Astrocyte of the spinal cord (primary cell): Measurements from ENCODE around the gene VRK1.

ENCODE experiments used
- DNase-seq: peaks from one replicate; pipeline ENCODE4 v3.0.0; 2011; ENCODE audit warnings: low read depth, low spot score
- H3K4me3 ChIP-seq: 2 replicates; pipeline ENCODE4 v1.5.1; 2011; ENCODE audit warnings: low read depth, mild to moderate bottlenecking, low read length, moderate library complexity
- in situ Hi-C: cut with HindIII; loops from 2 replicates; pipeline ENCODE4 v1.10.0; 2017; ENCODE audit warnings: low sequenced_read_pairs
- TF ChIP-seq, protein P1 (sequence below): IDR thresholded peaks from 2 replicates; pipeline ENCODE4 v1.5.1; 2012; ENCODE audit warnings: low read depth, mild to moderate bottlenecking, low read length, inconsistent platforms

The VRK1 gene

DNA sequence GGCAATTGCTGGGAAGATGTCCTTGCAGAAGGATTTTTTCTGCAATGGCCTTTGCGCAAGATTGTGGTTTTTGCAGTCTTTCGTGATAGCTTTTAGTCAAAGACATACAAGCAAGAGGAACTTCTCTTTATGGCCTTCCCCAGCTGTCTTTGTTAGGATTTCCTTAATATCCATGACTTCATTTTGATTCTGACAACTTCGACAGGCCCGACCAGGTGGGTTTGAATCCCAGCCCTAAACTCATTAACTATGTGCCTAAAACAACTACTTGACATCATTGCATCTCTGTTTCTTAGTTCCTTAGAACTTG is 13.3 kb upstream of the VRK1 start:
- TF ChIP-seq, protein P1, sequence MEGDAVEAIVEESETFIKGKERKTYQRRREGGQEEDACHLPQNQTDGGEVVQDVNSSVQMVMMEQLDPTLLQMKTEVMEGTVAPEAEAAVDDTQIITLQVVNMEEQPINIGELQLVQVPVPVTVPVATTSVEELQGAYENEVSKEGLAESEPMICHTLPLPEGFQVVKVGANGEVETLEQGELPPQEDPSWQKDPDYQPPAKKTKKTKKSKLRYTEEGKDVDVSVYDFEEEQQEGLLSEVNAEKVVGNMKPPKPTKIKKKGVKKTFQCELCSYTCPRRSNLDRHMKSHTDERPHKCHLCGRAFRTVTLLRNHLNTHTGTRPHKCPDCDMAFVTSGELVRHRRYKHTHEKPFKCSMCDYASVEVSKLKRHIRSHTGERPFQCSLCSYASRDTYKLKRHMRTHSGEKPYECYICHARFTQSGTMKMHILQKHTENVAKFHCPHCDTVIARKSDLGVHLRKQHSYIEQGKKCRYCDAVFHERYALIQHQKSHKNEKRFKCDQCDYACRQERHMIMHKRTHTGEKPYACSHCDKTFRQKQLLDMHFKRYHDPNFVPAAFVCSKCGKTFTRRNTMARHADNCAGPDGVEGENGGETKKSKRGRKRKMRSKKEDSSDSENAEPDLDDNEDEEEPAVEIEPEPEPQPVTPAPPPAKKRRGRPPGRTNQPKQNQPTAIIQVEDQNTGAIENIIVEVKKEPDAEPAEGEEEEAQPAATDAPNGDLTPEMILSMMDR = no peak
- DNase-seq = no peak
- no peak overlapping the region for H3K4me3 ChIP-seq
- in situ Hi-C loops = no loop called here

DNA sequence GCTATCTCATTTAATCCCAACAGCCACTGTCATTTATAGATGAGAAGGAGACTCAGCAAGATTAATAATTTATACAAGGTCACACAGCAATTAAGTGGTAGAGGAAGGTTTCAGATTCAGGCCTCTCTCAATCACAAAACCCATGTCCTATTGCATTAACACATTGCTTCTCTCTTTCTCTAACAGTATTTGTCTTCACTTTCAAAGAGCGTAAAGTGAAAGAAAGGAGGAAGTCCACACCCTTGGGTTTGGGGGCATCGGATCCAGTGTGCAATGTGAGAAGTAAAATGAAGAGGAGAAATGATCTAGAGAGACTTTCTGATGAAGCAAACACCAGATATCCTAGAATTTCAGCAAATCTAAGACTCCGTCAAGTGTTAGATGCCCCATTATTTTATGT is 7.0 kb upstream of the VRK1 start:
- TF ChIP-seq, protein P1 = no peak
- in situ Hi-C loops = no loop called here
- no peak for DNase-seq
- H3K4me3 ChIP-seq = no peak overlapping the region

DNA sequence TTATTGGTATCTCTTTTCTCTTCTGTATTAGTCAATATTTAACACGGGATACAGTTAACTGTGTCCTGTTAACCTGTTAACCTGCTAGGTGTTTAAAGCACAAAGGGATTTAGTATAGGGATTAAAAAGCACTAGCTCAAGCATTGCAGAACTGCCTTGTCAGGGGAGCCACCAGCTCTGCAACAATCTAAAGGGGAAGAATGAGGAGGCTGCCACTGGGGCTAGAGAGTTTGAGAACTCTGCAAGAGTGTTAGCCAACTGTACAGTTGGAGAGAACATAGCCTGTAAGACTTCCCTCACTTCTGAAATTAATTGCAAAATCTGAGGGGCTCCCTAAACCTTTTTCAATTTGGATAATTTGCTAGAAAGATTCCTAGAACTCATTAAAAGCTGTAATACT is 6.5 kb upstream of the VRK1 start:
- in situ Hi-C loops = no loop called here
- no peak overlapping the region for H3K4me3 ChIP-seq
- TF ChIP-seq, protein P1 = no peak

DNA sequence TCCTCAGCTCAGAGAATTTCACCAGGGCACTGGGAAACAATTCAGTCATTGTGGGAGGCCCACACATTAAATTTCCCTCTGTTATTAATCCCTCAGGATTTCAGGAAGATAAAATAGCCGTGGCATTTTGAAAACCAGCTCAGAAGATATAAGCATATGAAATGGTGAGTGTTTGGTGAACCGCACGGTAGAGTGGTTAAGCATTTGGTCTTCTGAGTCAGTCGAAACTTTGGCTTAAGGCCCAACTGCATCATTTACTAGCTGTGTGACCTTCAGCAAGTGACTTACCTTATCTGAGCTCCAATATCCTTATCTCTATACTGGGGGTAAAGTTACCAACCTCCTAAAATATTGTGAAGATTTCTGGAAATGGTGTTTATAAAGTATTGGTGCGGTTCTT is 5.2 kb upstream of the VRK1 start:
- H3K4me3 ChIP-seq = no peak overlapping the region
- no peak for DNase-seq
- TF ChIP-seq, protein P1 = no peak
- in situ Hi-C loops = no loop called here

More for the DNA sequence above, 6.5 kb upstream of the VRK1 start:
- no peak for DNase-seq

DNA sequence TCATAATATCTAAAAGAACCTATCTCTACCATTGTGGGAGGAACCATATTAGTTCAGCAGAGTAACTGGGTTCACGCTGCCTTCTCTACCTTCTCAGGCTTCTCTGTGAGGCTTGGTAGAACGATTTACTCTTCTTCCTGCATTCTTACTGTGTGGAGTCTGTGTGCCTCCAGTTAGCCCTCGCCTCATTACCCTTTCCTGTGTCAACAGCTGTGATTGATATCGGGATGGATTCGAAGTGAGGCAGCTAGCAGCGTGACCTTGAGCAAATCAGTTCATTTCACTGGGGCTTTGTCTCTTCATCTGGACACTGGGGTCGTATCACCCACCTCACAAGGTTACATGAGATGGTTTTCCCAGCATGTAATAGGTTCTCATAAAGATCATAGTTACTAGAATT is 4.6 kb upstream of the VRK1 start:
- in situ Hi-C loops = no loop called here
- TF ChIP-seq, protein P1 = no peak
- H3K4me3 ChIP-seq = no peak overlapping the region
- DNase-seq = no peak

DNA sequence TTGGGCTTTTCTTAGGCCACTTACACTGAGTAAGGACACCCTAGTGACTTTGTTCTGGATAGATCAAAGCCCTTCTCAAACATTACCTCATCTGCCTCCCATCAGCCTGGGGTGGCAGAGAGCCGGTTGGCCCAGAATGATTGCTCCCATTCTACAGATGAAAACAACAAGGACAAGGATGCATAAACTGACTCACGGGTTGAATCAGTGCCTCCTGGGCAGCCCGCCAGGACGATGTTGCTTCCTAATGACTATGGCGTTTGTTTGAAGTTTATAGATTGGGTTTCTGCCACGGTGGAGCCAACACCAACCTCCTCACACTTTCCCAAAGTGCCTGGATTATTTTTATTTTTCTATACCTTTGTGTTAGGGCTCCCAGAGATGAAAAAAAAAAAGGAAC is 3.6 kb upstream of the VRK1 start:
- no peak for DNase-seq
- no peak overlapping the region for H3K4me3 ChIP-seq
- TF ChIP-seq, protein P1 = no peak
- in situ Hi-C loops = no loop called here
